Measurements from ENCODE around the gene RNASE4. TPM values are rescaled to one million over a fixed set of nuclear protein-coding genes. Genes with fewer than 3 reads are reported as not detected.
A peak's percentile ranks its signal among the peaks of the same experiment; 100 is the strongest.
"Not testable (repeated sequence)": the region's sequence is repeated elsewhere in the genome, so short reads cannot be mapped to it uniquely, and the experiment has no call there.

The RNASE4 gene, protein sequence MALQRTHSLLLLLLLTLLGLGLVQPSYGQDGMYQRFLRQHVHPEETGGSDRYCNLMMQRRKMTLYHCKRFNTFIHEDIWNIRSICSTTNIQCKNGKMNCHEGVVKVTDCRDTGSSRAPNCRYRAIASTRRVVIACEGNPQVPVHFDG
- not detected for total RNA-seq

DNA sequence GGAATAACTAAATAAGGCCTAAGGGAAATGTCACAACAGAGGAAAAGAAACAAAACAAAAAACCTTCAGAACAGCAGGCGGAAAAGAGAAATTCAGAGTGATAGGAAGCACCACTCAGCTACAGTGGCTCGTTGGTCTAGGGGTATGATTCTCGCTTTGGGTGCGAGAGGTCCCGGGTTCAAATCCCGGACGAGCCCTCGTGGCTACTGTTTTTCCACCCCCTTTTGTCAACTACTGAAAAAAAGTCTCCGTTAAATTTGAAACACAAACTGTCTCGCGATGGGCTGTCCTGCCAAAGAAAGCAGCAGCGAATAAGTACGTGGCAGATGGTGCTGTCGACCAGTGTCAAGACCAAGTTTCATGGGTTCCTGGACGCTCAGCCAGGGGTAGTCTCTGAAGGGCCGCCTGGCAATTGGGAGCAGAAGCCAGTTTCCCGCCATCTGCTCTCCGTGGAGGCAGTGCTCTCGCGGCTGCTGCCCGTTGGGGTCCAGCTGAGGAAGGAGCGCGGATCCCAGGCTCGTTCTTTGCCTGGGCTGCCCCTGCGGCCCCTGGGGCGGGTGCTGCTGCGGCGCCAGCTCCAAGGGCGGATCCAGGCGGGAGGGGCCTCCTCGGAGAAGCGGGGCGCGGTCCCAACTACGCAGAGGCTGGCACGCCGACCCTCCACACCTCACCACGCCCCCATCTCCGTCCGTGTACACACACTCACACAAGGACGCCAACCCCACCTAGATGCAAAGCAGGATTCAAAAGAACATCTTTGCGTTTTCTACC, at the start of gene RNASE4:
TSS of gene RNASE4 (plus strand) at position 670 of the 771 bp plus-strand sequence. CDS start 14,812 bp downstream, outside the sequence.
- peak; percentile 69 for DNase-seq

DNA sequence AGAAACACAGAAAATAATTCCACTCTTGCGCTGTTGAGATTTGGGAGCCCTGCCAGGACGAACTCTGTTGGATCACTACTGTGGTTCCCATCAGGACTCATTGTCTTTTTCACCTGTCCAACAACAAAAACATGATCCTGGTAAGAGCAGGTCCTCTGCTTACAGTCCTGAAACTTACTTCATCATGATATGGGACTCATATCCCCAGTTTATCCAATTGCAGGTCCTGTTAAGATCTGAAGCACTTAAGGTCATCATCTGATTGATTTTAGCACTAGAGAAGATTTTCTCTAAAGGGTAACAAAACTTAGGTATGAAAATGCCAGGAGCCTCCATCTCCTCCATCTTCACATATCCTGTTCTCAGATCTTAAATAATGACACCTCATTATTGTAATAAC, 42.8 kb upstream of the RNASE4 start, which contains the start of gene OR6S1:
TSS of gene OR6S1 (minus strand) at position 101 of the 400 bp plus-strand sequence. CDS start at position 101, 0 bp downstream.
- DNase-seq, result no peak

DNA sequence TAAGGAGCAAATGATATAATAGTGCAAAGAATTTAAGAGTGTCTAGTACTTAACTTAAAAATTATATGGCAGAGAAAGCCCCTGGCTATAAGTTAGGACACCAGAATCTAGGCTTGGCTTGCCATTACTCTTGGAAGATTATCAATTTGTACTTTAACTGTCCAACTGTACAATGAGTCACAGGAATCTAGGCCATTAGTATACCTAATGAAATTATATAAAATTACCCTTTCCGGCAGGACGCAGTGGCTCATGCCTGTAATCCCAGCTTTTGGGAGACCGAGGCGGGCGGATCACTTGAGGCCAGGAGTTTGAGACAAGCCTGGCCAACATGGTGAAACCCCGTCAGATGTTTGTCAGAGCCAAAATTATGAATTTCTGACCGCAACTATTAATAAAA, 42.2 kb upstream of the RNASE4 start:
- DNase-seq, result no peak

- not testable (repeated sequence) for DNase-seq
Measured at GRCh38 chr14:20642755-20643154, 41.6 kb upstream of the RNASE4 start.

GRCh38 chr14:20644520-20644919, 39.8 kb upstream of the RNASE4 start:
- no peak for DNase-seq

DNA sequence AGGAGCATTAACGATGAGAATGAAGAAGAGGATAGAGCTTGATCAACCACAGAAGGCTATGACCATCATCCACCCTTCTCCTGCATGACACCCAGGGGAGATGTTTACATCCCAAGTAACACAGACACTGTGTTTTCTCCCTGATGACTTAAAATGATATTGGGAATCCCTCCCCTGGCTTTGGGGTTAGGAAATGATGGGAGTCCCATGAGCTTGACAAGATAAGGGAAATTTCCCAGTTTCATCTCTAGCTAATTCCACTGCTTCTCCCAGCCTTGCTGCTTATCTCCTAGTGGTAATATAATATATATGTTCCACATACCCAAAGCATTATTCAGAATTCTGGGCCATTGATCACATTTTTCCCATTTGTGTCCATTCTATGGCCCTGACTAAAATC, 38.9 kb upstream of the RNASE4 start:
- no peak for DNase-seq

DNA sequence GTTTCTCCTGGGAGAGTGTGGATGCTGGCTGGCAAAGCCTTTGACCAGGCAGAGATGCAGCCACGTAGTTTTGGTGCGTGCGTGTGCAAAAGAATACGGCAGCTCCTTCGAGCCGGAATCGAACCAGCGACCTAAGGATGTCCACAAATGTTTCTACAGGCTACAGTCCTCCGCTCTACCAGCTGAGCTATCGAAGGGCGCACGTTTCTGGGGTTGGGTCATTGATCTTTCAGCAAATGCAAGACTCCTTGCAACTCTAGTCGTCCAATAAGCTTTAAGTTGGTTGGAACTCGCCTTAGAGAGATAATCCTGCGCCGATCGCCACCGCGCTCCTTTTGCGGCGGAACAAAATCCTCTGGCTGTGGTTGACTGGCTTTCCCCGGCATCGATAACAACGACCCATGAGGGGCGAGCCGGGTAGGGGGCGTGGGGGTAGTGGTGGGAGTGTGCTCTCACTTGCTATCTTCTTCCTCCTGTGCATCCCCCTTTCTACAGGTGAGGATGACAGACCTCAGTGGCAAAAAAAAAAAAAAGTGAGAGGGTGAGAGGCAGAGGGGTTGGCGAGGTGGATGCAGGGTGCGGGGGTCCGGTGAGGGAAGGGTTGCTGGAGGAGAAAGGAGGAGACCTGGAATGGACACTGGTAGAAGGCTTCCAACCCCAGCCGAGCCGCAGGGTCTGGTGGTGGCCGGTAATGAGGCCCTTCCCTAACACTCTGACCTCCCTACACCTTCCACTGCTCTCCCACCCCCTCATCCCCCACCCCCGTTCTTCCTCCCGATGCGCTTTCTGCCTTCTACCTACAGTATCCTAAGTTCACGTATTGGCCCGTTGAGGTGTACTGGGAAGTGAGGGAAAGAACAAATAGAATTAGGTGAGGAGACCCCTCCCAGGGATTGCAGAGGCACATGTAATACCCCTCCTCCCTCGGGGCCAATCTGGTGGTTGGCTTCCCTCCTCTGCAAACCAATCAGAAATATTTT, 31.1 kb upstream of the RNASE4 start:
- DNase-seq, result no peak

GRCh38 chr14:20655851-20656250, 28.5 kb upstream of the RNASE4 start:
- no peak for DNase-seq

GRCh38 chr14:20656274-20656673, 28.1 kb upstream of the RNASE4 start:
- DNase-seq, result no peak

- no peak for DNase-seq
Measured at GRCh38 chr14:20657216-20658211, 26.8 kb upstream of the RNASE4 start.

DNA sequence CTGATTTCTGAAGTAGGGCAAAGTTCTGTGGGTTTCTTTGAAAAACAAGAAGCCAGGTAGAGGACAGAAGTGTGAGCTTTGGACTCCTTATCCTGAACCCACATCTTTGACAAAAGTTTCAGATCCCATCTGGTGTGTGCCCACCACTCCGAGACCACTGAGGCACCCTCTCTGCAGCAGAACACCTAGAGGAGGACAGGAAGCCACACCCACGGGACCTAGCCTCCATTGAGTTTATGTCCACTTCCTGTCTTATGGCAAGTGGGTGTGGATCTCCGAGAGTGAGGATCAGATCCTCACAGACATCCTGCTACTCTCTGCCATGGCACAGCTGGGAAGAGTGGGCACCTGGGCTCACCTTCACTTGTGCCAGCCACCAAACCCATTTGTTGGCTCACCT, 26.1 kb upstream of the RNASE4 start:
- no peak for DNase-seq

- no peak for DNase-seq
Measured at GRCh38 chr14:20659336-20659735, 25.0 kb upstream of the RNASE4 start.

DNA sequence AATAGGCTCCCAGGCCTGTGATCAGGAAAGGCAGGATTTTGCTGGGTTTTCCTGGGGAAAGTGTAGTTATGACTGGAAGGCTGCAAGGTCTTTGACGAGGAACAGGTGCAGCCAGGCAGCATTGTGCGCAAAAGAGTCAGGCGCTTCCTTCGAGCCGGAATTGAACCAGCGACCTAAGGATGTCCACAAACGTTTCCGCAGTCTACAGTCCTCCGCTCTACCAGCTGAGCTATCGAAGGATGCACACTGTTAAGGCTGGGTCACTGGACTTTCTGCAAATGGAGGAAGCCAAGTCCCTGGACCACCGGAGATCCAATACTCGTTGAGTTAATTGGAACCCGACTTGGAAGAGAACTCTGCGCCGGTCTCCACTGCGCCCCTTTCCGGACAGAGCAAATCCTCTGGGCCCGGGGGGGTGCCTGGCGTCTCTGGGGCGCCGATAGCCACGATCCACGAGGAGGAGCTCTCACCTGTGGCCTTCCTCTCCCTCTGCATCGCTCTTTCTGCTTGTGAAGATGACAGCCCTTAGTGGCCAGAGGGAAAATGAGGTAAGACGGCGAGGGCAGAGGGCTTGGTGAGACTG, 24.5 kb upstream of the RNASE4 start:
- DNase-seq, result no peak

DNA sequence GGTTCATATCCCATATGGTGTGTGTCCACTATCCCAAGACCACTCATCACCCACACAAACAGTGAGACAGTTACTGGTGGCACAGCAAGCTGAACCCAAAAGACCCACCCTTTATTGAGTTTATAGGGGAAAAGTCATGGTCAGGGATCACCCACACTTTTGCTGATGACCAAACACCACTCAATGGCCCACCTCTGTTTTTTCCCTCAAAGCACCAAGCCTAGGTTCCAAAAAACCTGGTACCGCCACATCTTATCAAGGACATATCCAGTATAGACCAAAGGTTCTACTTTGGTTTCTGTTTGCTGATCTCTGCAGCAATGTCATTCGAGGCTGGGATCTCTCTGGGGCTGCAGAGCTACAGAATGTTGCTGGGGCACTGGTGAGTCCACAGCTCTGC, 23.2 kb upstream of the RNASE4 start:
- DNase-seq, result no peak

- DNase-seq, result peak; percentile 62
Measured at GRCh38 chr14:20662968-20663732, 21.2 kb upstream of the RNASE4 start.

GRCh38 chr14:20666400-20666961, 17.9 kb upstream of the RNASE4 start:
- DNase-seq, result not testable (repeated sequence)

DNA sequence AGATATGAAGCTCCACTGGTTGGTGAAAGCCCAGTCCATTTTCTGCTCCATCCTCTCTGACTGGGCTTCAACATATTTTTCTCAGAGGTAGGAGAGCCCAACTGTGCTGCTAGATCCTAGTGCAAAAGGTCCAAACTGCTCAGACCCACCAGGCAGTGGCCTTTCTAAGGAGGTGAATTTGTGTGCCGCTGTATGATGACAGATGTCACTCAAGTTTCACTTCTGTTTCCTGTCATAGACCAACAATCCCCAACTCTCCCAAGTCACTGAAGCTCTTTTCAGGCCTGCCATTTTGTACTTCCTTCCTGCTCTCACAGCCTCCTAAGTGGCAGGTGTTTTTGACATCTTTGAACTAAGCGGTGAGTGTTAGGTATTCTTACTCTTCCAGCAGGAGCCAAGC, 16.4 kb upstream of the RNASE4 start:
- no peak for DNase-seq

DNA sequence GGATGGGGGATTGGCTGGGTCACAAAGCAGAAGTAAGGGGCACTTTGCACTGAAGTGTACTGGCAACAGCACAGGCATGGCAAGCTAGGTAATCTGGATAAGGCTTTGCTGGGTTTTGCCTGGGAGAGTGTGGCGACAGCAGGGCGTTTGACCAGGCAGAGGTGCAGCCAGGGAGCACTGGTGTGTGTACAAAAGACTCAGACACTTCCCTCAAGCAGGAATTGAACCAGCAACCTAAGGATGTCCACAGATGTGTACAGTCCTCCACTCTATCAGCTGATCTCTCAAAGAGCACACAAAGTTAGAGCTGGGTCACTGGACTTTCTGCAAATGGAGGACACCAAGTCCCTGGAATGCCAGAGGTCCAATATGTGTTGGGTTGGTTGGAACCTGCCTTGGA, 15.4 kb upstream of the RNASE4 start:
- DNase-seq, result no peak

DNA sequence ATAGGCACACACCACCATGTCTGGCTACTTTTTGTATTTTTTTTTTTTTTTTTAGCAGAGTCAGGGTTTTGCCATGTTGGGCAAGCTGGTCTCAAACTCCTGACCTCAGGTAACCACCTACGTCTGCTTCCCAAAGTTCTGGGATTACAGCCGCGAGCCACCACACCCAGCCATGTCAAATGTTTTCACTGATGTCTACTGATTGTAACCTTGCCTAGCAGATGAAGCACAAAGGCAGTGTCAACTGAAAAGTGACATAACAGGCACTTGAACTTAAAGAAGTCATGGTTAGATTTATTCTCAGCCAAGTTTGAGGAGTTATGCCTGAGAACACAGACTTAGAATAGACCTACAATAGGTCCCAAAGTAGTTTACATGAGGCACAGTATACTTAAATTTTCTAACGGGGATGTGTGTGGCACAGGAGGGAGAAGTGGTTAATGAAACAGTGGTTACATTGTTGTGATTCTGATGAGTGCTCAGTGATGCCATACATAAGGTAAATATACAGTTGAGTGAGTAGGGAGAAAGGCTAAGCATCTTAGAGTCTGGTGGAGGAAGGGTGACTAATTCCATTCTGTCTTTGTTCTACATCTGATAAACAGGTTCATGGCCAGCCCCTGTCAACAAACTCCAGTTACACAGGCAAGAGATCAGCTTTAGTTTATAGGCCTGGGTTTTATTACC, 12.6 kb upstream of the RNASE4 start:
- DNase-seq, result no peak

GRCh38 chr14:20675669-20676068, 8.7 kb upstream of the RNASE4 start:
- DNase-seq, result no peak
